Middle frontal gyrus (tissue), 1 donor: Measurements from ENCODE around the gene KRTAP10-3.
"Not testable (repeated sequence)": the region's sequence is repeated elsewhere in the genome, so short reads cannot be mapped to it uniquely, and the experiment has no call there.

Source experiments
- DNase-seq: peaks from one replicate; pipeline ENCODE4 v3.0.0-alpha.2; 2015; ENCODE audit warnings: low spot score; ENCODE audit errors: extremely low spot score

Gene KRTAP10-3, protein sequence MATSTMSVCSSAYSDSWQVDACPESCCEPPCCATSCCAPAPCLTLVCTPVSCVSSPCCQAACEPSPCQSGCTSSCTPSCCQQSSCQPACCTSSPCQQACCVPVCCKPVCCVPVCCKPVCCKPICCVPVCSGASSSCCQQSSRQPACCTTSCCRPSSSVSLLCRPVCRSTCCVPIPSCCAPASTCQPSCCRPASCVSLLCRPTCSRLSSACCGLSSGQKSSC

DNA sequence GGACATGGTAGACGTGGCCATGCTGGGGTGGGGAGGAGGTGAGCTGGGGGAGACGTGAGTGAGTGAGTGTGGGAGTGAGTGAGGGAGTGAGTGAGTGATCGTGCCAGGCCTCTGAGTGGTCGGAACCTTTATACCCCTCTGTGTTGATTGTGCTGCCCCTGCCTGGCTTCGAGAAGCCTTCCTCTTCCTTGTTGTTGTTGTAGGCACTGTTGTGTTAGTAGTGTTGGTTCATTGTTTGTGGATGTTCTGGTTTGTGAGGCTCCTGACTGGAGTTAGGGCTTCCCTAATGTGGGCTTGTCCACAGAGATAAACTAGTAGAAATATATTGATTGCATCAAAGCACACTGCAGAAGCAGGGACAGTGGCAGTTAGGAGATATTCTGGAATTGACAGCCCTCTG lies at the start of gene KRTAP10-3:
Gene KRTAP10-3 (minus strand): TSS at position 101 of the 400 bp plus-strand sequence. CDS start 80 bp downstream, at position 21.
- DNase-seq: no peak

DNA sequence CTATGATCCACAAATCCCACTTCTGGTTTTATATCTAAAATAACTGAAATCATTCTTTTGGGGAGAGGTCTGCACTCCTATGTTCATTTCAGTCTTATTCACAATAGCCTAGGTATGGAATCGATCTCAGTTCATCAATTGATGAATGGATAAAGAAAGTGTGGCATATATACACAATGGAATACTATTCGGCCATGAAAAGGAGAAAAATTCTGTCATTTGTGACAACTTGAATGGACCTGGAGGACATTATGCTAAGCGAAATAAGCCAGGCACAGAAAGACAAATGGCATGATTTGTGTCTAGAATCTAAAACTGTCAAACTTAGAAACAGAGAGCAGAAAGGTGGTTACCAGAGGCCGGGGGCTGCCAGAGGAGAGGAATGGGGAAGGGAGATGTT lies 47.9 kb upstream of the KRTAP10-3 start:
- no peak for DNase-seq

DNA sequence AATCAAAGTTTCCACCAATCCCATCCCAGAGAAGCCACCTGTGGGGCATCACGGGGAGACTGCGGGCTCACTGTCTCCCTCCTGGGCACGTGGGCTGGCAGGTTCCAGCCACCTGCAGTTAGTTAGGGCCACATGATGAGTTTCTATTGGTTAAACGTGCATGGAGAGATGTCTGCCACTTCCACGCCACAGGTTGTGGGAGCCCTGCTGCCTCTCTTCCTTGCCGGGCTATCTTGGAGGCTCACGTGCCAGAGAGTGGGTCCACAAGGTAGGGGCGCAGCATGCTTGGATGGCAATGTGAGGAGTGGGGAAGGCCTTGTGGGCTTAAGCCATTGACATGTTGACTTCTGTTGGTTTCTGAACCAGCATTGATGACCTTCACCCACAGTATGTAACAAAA lies 45.3 kb upstream of the KRTAP10-3 start:
- no peak for DNase-seq

DNA sequence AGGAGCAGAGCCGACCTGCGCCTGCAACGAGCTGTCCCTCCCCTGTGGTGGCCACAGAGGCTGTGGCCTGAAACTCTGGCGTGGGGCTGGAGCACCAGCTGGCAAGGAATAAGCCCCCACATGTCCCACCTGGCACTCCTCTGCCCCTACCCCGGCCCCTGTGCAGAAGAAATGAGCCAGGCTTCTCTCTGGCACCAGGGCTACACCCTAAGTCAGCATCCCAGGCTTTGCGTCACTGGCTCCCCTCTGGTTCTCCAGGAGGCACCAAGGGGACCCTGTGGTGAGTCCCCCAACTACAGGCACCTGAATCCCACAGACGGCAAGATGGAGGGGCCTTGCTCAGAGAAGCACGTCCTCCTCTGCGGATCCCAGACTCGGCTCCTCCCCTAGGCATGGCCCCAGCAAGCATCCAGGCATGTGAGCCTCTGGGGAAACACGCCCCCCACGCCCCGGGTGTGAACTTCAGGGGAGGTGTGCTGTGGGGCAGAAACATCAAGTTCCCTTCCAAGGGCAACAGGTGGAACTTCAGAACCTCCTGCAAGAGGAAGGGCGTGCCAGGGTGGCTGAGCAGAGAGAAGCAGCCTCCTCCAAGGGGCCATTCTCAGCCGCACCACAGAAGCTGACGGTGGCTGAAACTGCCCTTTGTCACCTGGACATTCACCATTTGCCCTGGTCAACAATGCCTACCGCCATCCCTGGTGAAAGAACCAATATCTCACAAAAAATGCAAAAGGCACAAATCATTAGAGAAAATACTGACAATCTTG lies 44.7 kb upstream of the KRTAP10-3 start:
- no peak for DNase-seq

DNA sequence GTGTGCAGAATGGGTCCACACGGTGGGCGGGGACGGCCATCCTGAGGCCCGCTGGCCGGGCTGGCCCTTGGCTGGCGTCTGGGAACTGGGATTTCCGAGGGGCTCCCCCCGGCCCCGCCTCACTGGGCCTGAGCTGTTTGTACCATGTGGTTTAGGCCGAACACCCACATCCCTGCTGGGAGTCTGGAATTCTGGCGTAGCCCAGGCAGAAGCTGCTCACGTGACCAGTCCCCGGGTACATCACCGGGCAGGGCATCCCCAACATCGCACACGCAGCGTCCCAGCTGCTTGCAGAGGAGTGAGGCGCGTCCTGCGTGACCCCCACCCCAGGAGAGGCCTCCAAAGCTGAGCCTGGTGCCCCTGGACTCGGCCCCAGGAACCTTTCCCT lies 43.9 kb upstream of the KRTAP10-3 start:
- DNase-seq: no peak

DNA sequence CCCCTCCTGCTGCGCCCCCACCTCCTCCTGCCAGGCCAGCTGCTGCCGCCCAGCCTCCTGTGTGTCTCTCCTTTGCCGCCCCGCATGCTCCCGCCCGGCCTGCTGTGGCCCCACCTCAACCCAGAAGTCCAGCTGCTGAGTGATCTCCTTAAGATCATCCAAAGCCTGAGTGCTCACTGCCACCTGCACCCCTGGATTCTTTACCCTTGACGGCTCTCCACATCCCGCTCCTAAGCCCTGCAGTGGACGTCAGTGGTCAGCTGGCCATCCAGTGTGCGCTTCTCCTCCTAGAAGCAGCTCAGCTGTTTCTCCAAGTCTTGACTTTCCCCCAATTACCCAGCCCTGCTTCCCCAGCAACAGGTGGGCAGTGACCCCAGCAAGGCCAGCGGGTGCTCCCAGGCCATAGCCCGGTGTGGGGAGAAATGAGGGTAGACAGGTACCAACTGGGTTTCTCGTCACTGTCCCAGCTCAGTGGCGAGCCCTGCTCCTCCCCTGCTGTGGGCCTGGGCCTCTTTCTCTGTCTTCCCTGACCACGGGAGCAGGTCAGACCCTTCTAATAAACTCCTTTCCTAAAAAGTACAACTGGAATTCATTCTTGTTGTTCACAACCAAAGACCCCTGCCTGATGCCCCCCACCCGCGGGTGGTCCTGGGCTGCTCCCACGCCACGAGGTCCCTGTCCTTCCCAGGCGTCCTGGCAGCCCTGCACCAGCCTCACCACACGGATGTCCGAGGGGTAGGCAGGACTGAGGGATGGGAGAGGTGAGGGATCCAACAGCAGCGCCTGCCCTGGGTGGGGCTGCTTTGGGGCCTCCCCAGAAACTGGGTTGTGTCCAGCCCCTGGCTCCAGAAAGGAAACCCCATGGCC lies 43.2 kb upstream of the KRTAP10-3 start:
- DNase-seq: no peak

DNA sequence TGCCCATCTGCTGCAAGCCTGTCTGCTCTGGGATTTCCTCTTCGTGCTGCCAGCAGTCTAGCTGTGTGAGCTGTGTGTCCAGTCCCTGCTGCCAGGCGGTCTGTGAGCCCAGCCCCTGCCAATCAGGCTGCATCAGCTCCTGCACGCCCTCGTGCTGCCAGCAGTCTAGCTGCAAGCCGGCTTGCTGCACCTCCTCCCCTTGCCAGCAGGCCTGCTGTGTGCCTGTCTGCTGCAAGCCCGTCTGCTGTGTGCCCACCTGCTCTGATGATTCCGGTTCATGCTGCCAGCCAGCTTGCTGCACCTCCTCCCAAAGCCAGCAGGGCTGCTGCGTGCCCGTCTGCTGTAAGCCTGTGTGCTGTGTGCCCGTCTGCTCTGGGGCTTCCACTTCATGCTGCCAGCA lies 42.5 kb upstream of the KRTAP10-3 start:
- not testable (repeated sequence) for DNase-seq

DNA sequence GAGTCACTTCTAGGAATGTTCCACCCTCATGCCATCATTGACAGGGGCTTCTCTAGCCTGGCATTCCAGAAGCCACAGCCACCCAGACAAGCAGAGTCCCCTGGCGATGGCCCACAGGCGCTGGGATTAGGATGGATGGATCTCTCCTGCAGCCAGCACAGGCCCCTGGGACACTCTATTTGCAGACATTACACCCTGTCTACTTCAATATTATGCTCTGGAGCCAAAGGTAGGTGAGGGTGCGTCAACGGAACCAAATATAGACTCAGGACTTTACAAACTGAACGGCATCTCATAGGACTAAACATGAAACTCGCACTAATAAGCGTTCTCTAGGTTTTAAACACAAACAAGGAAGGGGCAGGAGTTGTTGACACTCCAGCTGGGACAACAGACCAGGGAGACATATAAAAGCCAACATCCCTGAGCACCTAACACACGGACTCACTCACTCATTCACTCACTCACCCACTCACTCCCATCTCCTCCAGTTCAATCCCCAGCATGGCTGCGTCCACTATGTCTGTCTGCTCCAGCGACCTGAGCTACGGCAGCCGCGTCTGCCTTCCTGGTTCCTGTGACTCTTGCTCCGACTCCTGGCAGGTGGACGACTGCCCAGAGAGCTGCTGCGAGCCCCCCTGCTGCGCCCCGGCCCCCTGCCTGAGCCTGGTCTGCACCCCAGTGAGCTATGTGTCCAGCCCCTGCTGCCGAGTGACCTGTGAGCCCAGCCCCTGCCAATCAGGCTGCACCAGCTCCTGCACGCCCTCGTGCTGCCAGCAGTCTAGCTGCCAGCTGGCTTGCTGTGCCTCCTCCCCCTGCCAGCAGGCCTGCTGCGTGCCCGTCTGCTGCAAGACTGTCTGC lies 41.8 kb upstream of the KRTAP10-3 start, which contains the start of gene KRTAP10-7:
Gene KRTAP10-7 (plus strand): TSS at position 480 of the 861 bp plus-strand sequence. CDS start 25 bp downstream, at position 505.
- DNase-seq: not testable (repeated sequence)

DNA sequence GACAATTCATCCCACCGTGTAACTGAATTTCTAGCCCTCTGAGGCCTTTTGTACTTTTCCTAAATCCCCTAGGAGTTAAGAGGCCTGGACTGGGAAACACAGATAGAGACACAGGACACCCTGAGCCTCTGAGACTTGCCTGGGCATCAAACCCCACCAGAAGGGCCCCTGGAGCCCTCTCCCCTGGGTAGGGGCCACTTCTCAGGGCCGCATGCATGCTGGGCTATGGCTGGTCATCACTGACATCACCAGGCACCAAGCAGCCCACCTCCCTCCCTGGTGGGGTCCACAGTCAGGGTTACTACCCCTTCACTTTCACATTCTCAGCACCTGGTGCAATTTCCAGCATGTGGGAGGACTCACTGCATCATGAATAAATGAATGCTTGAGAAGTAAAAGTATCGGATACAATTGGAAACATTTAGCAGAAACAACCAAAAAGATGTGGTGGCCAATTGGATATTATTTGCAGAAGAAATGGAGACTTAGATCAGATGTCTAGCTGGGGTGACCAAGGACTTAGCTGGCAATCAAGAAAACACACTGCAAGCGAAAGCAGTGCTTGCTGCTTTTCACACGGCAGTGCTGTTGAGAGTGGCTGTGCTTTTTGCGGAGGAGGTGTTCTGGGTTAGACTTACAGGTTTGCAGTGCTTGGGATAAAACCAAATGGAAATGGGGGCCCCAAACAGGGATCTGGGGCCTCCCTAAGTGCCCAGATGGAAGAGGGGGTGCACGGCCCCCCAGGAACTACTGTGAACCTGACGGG lies 40.9 kb upstream of the KRTAP10-3 start:
- no peak for DNase-seq

DNA sequence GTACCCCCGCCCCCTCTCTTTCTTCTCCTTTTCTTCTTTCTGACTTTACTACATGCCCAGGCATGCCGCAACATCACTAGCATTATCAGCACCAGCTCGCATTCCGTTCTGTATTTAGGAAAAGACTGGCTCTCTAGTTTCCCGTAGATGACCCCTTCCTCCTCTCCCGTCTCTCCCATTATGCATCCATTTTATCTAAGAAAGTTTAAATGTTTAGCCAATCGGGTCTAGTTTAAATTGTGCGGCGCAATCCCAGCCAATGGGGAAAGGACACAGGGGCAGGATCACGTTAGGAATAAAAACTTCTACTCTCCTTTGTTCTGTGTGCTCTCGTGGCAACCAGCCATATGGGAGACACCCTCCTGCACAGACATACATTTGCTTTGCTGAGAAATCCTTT lies 39.5 kb upstream of the KRTAP10-3 start:
- DNase-seq: no peak

DNA sequence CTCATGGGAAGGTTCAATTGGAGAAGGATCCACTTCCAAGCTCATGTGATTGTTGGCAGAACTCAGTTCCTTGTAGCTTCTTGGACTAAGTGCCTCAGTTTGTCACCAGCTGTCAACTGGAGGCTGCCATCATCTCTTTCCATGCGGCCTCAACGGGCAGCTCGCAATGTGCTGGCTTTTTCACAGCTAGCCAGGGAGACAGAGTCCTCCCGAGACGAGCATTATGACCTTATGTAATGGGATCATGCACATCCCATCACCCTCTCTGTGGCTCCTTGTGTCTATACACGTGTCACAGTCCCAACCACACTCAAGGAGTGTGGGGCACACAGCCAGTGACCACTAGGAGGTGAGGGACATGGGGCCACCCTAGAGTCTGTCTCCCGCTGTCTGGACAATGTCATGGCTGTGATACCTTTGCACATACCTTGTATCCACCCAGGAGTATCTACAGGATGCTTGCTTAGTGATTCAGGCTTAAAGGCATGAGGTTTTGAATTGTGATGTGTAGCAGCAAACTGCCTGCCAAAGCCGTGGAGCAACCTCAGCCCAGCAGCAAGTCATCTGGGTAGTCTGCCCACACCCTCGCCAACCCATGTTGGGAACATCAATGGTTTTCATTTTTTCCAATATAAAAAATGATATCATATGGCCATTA lies 37.6 kb upstream of the KRTAP10-3 start:
- DNase-seq: no peak

DNA sequence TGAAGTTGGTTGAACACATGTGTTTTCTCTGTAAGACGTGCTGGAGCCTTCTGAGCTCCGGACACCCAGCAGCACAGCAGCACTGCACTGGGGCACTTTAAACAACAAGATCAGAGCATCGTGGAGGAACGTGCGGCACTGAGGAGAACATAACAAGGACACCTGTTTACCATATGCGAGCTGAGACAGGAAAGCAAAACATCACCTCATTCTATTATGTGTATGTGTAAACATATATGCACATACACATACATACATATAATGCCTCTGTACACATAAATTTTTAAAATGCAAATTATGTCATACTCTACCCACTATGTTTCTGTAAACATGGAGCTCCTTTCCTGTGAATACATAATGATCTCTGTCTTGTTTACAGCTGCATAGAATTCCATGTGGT lies 36.9 kb upstream of the KRTAP10-3 start:
- no peak for DNase-seq

DNA sequence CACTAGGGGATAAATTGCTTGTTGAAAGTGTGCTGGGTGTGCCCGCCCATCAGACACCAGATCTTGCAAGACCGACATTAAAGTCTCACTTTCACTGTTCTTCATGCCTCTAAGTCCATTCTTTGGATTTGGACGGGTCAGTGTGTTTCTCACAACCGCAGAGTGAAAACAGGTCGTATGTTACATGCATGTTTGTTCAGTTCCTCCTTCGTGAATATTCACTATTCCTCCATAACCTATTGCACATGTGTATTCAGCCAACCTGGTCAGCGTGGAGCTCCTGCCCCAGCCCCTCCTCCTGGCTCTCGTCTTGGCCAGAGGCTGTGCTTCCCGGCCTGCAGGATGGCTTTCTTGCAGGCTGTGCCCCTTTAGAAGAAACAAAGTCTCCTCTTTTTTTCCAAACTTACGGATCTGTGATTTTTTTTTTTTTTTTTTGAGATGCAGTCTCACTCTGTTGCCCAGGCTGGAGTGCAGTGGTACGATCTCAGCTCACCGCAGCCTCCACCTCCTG lies 35.9 kb upstream of the KRTAP10-3 start:
- no peak for DNase-seq

DNA sequence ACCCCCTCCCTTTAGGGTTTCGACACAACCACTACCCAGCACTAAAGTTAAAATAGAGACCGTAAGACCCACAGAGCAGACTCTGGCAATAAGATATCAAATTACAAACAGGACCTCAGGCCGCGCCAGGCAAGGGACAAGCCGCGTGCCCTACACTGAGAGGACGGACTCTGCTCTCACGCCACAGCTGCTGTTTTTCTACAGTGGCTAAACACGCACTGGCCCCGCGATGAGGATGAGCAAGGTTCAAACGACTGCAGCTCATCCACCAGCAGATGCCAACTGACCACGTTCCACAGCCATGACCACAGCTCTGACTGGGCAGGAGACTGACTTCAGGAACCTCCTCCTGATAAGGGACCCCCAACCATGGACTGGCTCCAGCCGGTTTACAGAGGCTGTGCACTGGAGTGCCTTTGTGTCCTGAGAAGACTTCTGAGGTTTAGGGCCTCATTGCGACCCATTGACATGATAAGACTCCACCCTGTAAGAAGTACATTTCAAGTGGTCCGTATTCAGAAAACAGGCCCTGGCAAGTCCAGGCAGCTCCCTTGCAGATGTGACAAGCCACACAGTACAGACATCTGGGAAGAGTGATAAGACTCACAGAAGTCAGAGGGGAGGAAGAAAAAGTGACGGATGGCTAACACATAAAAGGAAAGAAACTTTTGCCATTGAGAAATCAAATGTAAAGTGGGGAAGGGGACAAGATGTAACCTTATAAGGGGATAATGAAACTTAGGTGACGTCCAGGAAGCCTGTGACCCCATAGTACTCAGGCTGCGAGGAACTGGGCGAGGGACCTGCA lies 35.2 kb upstream of the KRTAP10-3 start:
- DNase-seq: no peak

DNA sequence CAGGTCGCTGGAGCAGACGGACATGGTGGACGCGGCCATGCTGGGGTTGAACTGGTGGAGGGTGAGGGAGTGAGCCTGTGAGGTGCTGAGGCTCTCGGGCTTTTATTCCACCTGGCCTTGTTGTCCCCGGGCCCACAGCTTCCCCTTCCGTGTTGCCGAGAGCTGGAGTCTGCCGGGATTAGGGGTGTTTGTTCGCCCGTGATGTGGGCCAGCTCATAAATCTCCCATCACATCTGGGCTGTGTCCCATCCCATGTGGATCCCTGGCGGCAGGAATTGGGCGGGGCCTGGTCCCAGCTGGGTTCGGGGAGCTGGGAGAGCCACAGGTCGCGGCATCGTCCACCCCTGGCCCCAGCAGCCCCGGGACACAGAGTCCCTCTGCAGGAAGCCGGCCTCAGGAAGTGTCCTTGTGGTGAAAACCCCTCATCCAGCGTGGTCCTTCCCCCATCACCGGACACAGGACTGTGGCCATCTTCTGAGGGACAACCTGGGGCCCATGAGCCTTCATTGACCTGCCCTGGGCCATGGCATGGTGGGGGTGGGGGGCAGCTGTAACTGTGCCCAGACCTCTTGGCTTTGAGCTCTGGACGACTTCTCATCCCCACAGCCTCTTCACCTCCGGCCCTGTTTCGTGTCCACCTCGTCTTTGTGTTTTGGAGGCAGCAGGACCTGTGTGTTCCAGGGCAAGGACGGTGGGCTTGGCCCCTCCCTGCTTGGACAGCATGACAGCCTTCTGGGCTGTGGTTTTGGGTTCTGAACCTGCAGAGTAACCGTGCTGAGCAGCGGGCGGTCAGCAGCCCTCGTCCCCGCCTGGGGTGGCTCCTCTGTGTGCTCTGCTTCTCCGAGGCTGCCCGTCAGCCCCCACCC lies 34.1 kb upstream of the KRTAP10-3 start, which contains the start of gene KRTAP10-6:
Gene KRTAP10-6 (minus strand): TSS at position 60 of the 866 bp plus-strand sequence. CDS start 21 bp downstream, at position 39.
- no peak for DNase-seq

DNA sequence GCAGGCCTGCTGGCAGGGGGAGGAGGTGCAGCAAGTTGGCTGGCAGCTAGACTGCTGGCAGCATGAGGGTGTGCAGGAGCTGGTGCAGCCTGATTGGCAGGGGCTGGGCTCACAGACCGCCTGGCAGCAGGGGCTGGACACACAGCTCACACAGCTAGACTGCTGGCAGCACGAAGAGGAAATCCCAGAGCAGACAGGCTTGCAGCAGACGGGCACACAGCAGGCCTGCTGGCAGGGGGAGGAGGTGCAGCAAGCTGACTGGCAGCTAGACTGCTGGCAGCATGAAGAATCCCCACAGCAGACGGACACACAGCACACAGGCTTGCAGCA lies 33.2 kb upstream of the KRTAP10-3 start:
- not testable (repeated sequence) for DNase-seq
